OCI-LY7 (cell line): Measurements from ENCODE around the gene LRRTM1. TPM values are rescaled to one million over a fixed set of nuclear protein-coding genes. Genes with fewer than 3 reads are reported as not detected.

Experiments used
- BruUV-seq: library from RNA; stranded (reverse); fragments of 400-500 nt; replicated peaks from 2 replicates; lab custom pipeline; 2021; lab: Mats Ljungman, UMichigan
- CTCF ChIA-PET: fragments of 300-600 bp; sonication (Branson Sonifier 250); formaldehyde crosslinking; loops from one replicate; lab custom pipeline; 2022; ENCODE audit warnings: antibody characterized with exemption; ENCODE audit not compliant: unreplicated experiment; lab: Charles Lee
- POLR2A ChIA-PET: fragments of 300-600 bp; sonication (Branson Sonifier 250); formaldehyde crosslinking; loops from one replicate; lab custom pipeline; 2022; ENCODE audit warnings: antibody characterized with exemption; lab: Charles Lee
- DNase-seq: peaks from one replicate; pipeline ENCODE4 v3.0.0-alpha.2; 2015; ENCODE audit warnings: low spot score
- H2AFZ ChIP-seq: fragments of 200-600 bp; sonication (generic), shearing (Covaris generic); 2 replicates; pipeline ENCODE4 v1.6.1; 2014; ENCODE audit warnings: mild to moderate bottlenecking, antibody characterized with exemption, low read length, moderate library complexity
- H3K27ac ChIP-seq: fragments of 200-600 bp; sonication (generic); 2 replicates; pipeline ENCODE4 v1.5.1; 2014; ENCODE audit warnings: mixed run types, low read depth, mild to moderate bottlenecking, moderate library complexity, low read length, inconsistent platforms; ENCODE audit not compliant: poor library complexity, severe bottlenecking
- H3K36me3 ChIP-seq: fragments of 200-600 bp; sonication (generic); 2 replicates; pipeline ENCODE4 v1.6.1; 2014; ENCODE audit warnings: mild to moderate bottlenecking, antibody characterized with exemption, low read length, moderate library complexity, mixed read lengths; ENCODE audit not compliant: insufficient read depth
- H3K4me1 ChIP-seq: fragments of 200-600 bp; sonication (generic); 2 replicates; pipeline ENCODE4 v1.5.1; 2014; ENCODE audit warnings: mild to moderate bottlenecking, low read length; ENCODE audit not compliant: insufficient read depth, poor library complexity, severe bottlenecking
- H3K4me2 ChIP-seq: fragments of 200-600 bp; sonication (generic); 2 replicates; pipeline ENCODE4 v1.6.1; 2014; ENCODE audit warnings: mild to moderate bottlenecking, low read length
- H3K4me3 ChIP-seq: fragments of 200-600 bp; sonication (generic); 2 replicates; pipeline ENCODE4 v1.5.1; 2014; ENCODE audit warnings: mild to moderate bottlenecking, low read depth, low read length; ENCODE audit not compliant: poor library complexity, severe bottlenecking
- H3K79me2 ChIP-seq: fragments of 200-600 bp; sonication (generic); 2 replicates; pipeline ENCODE4 v1.6.1; 2016; ENCODE audit warnings: low read depth, mild to moderate bottlenecking, low read length, moderate library complexity, mixed read lengths; ENCODE audit not compliant: insufficient read depth
- H3K9me2 ChIP-seq: fragments of 200-600 bp; sonication (generic); 2 replicates; pipeline ENCODE4 v1.6.1; 2016; ENCODE audit warnings: mild to moderate bottlenecking, low read length, mixed read lengths; ENCODE audit not compliant: insufficient read depth
- H3K9me3 ChIP-seq: fragments of 200-600 bp; sonication (generic); 2 replicates; pipeline ENCODE4 v1.6.1; 2014; ENCODE audit warnings: mild to moderate bottlenecking, mixed run types, low read length, mixed read lengths
- H4K20me1 ChIP-seq: fragments of 200-600 bp; sonication (generic); 2 replicates; pipeline ENCODE4 v1.6.1; 2014; ENCODE audit warnings: mild to moderate bottlenecking, antibody characterized with exemption, low read length, moderate library complexity, mixed read lengths; ENCODE audit not compliant: insufficient read depth
- CTCF ChIP-seq: fragments of 200-600 bp; sonication (generic); conservative IDR thresholded peaks from 2 replicates; pipeline ENCODE4 v1.5.1; 2014; ENCODE audit warnings: mild to moderate bottlenecking, antibody characterized with exemption, low read length, moderate library complexity, mixed read lengths
- EZH2phosphoT487 ChIP-seq: fragments of 200-600 bp; sonication (generic); IDR thresholded peaks from 2 replicates; pipeline ENCODE4 v1.6.1; 2018; ENCODE audit warnings: low read depth, borderline replicate concordance, mild to moderate bottlenecking, mixed run types, antibody characterized with exemption, low read length, moderate library complexity, mixed read lengths
- intact Hi-C: fragments of 100-400 bp; cut with micrococcal nuclease; formaldehyde crosslinking; loops from one replicate; pipeline ENCODE4 v1.10.0; 2022; ENCODE audit not compliant: unreplicated experiment
- total RNA-seq, 2 experiments: library from RNA; depleted of rRNA in 1 of 2; stranded (reverse); fragments of >200 nt in 1 of 2; shearing (Covaris generic) in 1 of 2; gene quantifications; 2 replicates each; pipeline ENCODE4 v1.2.3, GENCODE V29; 2014 to 2022

LRRTM1 gene
- total RNA-seq, 2 experiments from 2014 or later, result not detected

GRCh38 chr2:80330527-80331450 lies 26.2 kb upstream of the LRRTM1 start:
- no peaks in the 10 kb centered on the region for H3K9me2 ChIP-seq
- no peak overlapping the region for H3K4me3 ChIP-seq
- H4K20me1 ChIP-seq, result no peaks in the 10 kb centered on the region
- no peaks in the 10 kb centered on the region for H3K4me1 ChIP-seq
- ChIA-PET CTCF (no interaction called here), POLR2A (no interaction called here)
- intact Hi-C loops, result no loop called here
- BruUV-seq, result no TSS peak
- no peaks in the 10 kb centered on the region for H3K79me2 ChIP-seq
- H3K27ac ChIP-seq, result no peak overlapping the region
- DNase-seq, result no peak
- no peaks in the 10 kb centered on the region for H3K36me3 ChIP-seq
- H3K9me3 ChIP-seq, result no peaks in the 10 kb centered on the region
- H3K4me2 ChIP-seq, result no peak overlapping the region
- TF ChIP-seq EZH2phosphoT487 (no peak), CTCF (no peak)
- no peak overlapping the region for H2AFZ ChIP-seq

- no peaks in the 10 kb centered on the region for H3K9me2 ChIP-seq
- H3K79me2 ChIP-seq, result no peaks in the 10 kb centered on the region
- H3K27ac ChIP-seq, result no peak overlapping the region
- no peak overlapping the region for H3K4me3 ChIP-seq
- ChIA-PET POLR2A (no interaction called here), CTCF (no interaction called here)
- TF ChIP-seq CTCF (no peak), EZH2phosphoT487 (no peak)
- no peak overlapping the region for H3K4me2 ChIP-seq
- intact Hi-C loops, result loop anchor here (10.0 kb wide), 2 partner anchors 165 to 405 kb away; no protein-coding TSS in a partner anchor
- H3K9me3 ChIP-seq, result no peaks in the 10 kb centered on the region
- BruUV-seq, result no TSS peak
- H4K20me1 ChIP-seq, result no peaks in the 10 kb centered on the region
- H2AFZ ChIP-seq, result no peak overlapping the region
- H3K36me3 ChIP-seq, result no peaks in the 10 kb centered on the region
- no peak for DNase-seq
- H3K4me1 ChIP-seq, result no peaks in the 10 kb centered on the region
Measured at GRCh38 chr2:80329491-80329890, 24.9 kb upstream of the LRRTM1 start.

GRCh38 chr2:80328159-80328571 lies 23.6 kb upstream of the LRRTM1 start:
- CTCF ChIA-PET, result interaction anchor here (1.1 kb wide), 1 partner anchor 191 kb away, joined by 4 read pairs; no protein-coding TSS in a partner anchor

More at GRCh38 chr2:80328159-80328571, 23.6 kb upstream of the LRRTM1 start:
- Histone ChIP-seq H3K79me2 (no peaks in the 10 kb centered on the region), H3K9me3 (no peaks in the 10 kb centered on the region), H3K4me2 (no peak overlapping the region), H3K9me2 (no peaks in the 10 kb centered on the region), H3K4me3 (no peak overlapping the region), H3K27ac (no peak overlapping the region), H2AFZ (no peak overlapping the region), H3K4me1 (no peaks in the 10 kb centered on the region), H3K36me3 (no peaks in the 10 kb centered on the region), H4K20me1 (no peaks in the 10 kb centered on the region)
- DNase-seq, result no peak
- POLR2A ChIA-PET, result interaction anchor here (1.0 kb wide), 1 partner anchor 9 kb away, joined by 3 read pairs; no protein-coding TSS in a partner anchor
- no peak for TF ChIP-seq EZH2phosphoT487
- no TSS peak for BruUV-seq
- intact Hi-C loops, result loop anchor here (10.0 kb wide), 2 partner anchors 167 to 407 kb away; no protein-coding TSS in a partner anchor
